Measurements from ENCODE around the gene CABLES1. TPM values are rescaled to one million over a fixed set of nuclear protein-coding genes. Genes with fewer than 3 reads are reported as not detected.

The CABLES1 gene
- polyA plus RNA-seq, 1 of the 3 experiments (the other 2 are of a cell fraction), result 2.2 TPM

GRCh38 chr18:23183411-23184150 is 48.3 kb downstream of the CABLES1 start:
- H3K27ac ChIP-seq (ENCODE audit: low read depth in 2 of 2, low read length in 1 of 2), result no peak overlapping the region
- H3K36me3 ChIP-seq (replicated peaks in 1 of 2; ENCODE audit: control insufficient read depth in 1 of 2, insufficient read depth in 2 of 2, low read length in 1 of 2), result no peaks in the 10 kb centered on the region
- H3K9me3 ChIP-seq, result no peaks in the 10 kb centered on the region
- H4K20me1 ChIP-seq (ENCODE audit: insufficient read depth), result 0 out of 2 replicates have a peak, but pooled peaks cover 5% of the 10 kb centered on the region
- ChIA-PET POLR2A (no interaction called here), CTCF (interaction anchor here (1.5 kb wide), 2 partner anchors 10 to 28 kb away, joined by 3 to 4 read pairs; no protein-coding TSS in a partner anchor)
- peaks cover 6 to 12% of the 10 kb centered on the region in 2 experiments; a peak in 1 of 4 replicates for H3K4me1 ChIP-seq (ENCODE audit: control insufficient read depth in 1 of 2, insufficient read depth in 2 of 2, low read depth in 1 of 2, low read length in 1 of 2)
- peaks cover 18% of the 10 kb centered on the region for H3F3A ChIP-seq (replicated peaks; ENCODE audit: insufficient read depth)
- peaks cover 43% of the 10 kb centered on the region; the same call in 1 of the 2 replicates for H3K79me2 ChIP-seq (ENCODE audit: insufficient read depth)
- no peak overlapping the region for H3K4me3 ChIP-seq (ENCODE audit: low read depth in 2 of 2, low read length in 1 of 2)
- H3K27me3 ChIP-seq (ENCODE audit: insufficient read depth), result no peaks in the 10 kb centered on the region
- no peak for DNase-seq
- H3K9me2 ChIP-seq, result no peaks in the 10 kb centered on the region
- H3K4me2 ChIP-seq, result no peak overlapping the region
- H2AFZ ChIP-seq (ENCODE audit: low read depth), result no peak overlapping the region
- TF ChIP-seq MAX (IDR thresholded peaks at IDR 0.05; ENCODE audit: low read depth), result no peak
- no peak for TF ChIP-seq TAF1 (IDR thresholded peaks at IDR 0.05; ENCODE audit: borderline replicate concordance, low read depth, low read length)
- no peak for TF ChIP-seq POLR2AphosphoS5 (IDR thresholded peaks at IDR 0.05; ENCODE audit: low read depth, low read length)
- TF ChIP-seq, protein P1, sequence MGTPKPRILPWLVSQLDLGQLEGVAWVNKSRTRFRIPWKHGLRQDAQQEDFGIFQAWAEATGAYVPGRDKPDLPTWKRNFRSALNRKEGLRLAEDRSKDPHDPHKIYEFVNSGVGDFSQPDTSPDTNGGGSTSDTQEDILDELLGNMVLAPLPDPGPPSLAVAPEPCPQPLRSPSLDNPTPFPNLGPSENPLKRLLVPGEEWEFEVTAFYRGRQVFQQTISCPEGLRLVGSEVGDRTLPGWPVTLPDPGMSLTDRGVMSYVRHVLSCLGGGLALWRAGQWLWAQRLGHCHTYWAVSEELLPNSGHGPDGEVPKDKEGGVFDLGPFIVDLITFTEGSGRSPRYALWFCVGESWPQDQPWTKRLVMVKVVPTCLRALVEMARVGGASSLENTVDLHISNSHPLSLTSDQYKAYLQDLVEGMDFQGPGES (IDR thresholded peaks at IDR 0.05; ENCODE audit: low read depth, low read length), result no peak
- TF ChIP-seq, protein P2, sequence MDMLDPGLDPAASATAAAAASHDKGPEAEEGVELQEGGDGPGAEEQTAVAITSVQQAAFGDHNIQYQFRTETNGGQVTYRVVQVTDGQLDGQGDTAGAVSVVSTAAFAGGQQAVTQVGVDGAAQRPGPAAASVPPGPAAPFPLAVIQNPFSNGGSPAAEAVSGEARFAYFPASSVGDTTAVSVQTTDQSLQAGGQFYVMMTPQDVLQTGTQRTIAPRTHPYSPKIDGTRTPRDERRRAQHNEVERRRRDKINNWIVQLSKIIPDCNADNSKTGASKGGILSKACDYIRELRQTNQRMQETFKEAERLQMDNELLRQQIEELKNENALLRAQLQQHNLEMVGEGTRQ (IDR thresholded peaks at IDR 0.05; ENCODE audit: borderline replicate concordance, low read depth, low read length), result no peak
- no peak for TF ChIP-seq RAD21 (IDR thresholded peaks at IDR 0.05; ENCODE audit: low read length)
- no peak for TF ChIP-seq FOSL2 (IDR thresholded peaks at IDR 0.05; ENCODE audit: borderline replicate concordance, low read depth)
- no peak for TF ChIP-seq GATA2 (CRISPR knock-in tag; IDR thresholded peaks at IDR 0.05)
- no peak for TF ChIP-seq YY1 (IDR thresholded peaks at IDR 0.05; ENCODE audit: low read depth)
- no peak for TF ChIP-seq GABPA (IDR thresholded peaks at IDR 0.05; ENCODE audit: low read depth)
- H3K9ac ChIP-seq, result no peak overlapping the region
- 85% methylated on average over 7 of the region's 8 CpGs for WGBS (ENCODE audit: low lambda C conversion rate)

- Histone ChIP-seq H3K9ac (no peak overlapping the region), H3K4me1 (ENCODE audit: control insufficient read depth in 1 of 2, insufficient read depth in 2 of 2, low read depth in 1 of 2, low read length in 1 of 2) (peaks cover 0 to 10% of the 10 kb centered on the region in 2 experiments; a peak in 2 of 4 replicates), H3K36me3 (replicated peaks in 1 of 2; ENCODE audit: control insufficient read depth in 1 of 2, insufficient read depth in 2 of 2, low read length in 1 of 2) (peaks cover 0 to 3% of the 10 kb centered on the region in 2 experiments), H3K27ac (ENCODE audit: low read depth in 2 of 2, low read length in 1 of 2) (no peak overlapping the region), H3K9me2 (no peaks in the 10 kb centered on the region), H3K27me3 (ENCODE audit: insufficient read depth) (no peaks in the 10 kb centered on the region), H3K9me3 (no peaks in the 10 kb centered on the region), H3K4me2 (no peak overlapping the region), H3F3A (replicated peaks; ENCODE audit: insufficient read depth) (peaks cover 6% of the 10 kb centered on the region), H2AFZ (ENCODE audit: low read depth) (no peak overlapping the region), H4K20me1 (ENCODE audit: insufficient read depth) (no peaks in the 10 kb centered on the region), H3K79me2 (ENCODE audit: insufficient read depth) (peaks cover 35% of the 10 kb centered on the region), H3K4me3 (ENCODE audit: low read depth in 2 of 2, low read length in 1 of 2) (no peak overlapping the region)
- no peak for DNase-seq
- WGBS (ENCODE audit: low lambda C conversion rate), result 90% methylated on average over 3 of the region's 4 CpGs
- ChIA-PET CTCF (no interaction called here), POLR2A (no interaction called here)
- TF ChIP-seq TAF1 (IDR thresholded peaks at IDR 0.05; ENCODE audit: borderline replicate concordance, low read depth, low read length) (no peak), SIN3A (IDR thresholded peaks at IDR 0.05; ENCODE audit: borderline replicate concordance, low read depth, low read length) (no peak), EZH2phosphoT487 (IDR thresholded peaks at IDR 0.05; ENCODE audit: borderline replicate concordance, low read depth) (no peak), TCF12 (IDR thresholded peaks at IDR 0.05) (no peak), MEF2A (IDR thresholded peaks at IDR 0.05; ENCODE audit: borderline replicate concordance, low read depth) (no peak), RFX5 (IDR thresholded peaks at IDR 0.05; ENCODE audit: low read length) (no peak), GATA2 (CRISPR knock-in tag; IDR thresholded peaks at IDR 0.05) (no peak), RCOR1 (IDR thresholded peaks at IDR 0.05; ENCODE audit: low read length) (no peak), MAX (IDR thresholded peaks at IDR 0.05; ENCODE audit: low read depth) (no peak), NRF1 (IDR thresholded peaks at IDR 0.05; ENCODE audit: low read depth, low read length) (no peak), POLR2AphosphoS5 (IDR thresholded peaks at IDR 0.05; ENCODE audit: low read depth, low read length) (no peak)
- TF ChIP-seq, protein P3, sequence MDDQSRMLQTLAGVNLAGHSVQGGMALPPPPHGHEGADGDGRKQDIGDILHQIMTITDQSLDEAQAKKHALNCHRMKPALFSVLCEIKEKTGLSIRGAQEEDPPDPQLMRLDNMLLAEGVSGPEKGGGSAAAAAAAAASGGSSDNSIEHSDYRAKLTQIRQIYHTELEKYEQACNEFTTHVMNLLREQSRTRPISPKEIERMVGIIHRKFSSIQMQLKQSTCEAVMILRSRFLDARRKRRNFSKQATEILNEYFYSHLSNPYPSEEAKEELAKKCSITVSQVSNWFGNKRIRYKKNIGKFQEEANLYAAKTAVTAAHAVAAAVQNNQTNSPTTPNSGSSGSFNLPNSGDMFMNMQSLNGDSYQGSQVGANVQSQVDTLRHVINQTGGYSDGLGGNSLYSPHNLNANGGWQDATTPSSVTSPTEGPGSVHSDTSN (IDR thresholded peaks at IDR 0.05), result no peak
- TF ChIP-seq, protein P4, sequence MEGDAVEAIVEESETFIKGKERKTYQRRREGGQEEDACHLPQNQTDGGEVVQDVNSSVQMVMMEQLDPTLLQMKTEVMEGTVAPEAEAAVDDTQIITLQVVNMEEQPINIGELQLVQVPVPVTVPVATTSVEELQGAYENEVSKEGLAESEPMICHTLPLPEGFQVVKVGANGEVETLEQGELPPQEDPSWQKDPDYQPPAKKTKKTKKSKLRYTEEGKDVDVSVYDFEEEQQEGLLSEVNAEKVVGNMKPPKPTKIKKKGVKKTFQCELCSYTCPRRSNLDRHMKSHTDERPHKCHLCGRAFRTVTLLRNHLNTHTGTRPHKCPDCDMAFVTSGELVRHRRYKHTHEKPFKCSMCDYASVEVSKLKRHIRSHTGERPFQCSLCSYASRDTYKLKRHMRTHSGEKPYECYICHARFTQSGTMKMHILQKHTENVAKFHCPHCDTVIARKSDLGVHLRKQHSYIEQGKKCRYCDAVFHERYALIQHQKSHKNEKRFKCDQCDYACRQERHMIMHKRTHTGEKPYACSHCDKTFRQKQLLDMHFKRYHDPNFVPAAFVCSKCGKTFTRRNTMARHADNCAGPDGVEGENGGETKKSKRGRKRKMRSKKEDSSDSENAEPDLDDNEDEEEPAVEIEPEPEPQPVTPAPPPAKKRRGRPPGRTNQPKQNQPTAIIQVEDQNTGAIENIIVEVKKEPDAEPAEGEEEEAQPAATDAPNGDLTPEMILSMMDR (IDR thresholded peaks at IDR 0.05), result no peak
Observed at GRCh38 chr18:23186781-23187180, 51.5 kb downstream of the CABLES1 start.
